HepG2 (cell line): ENCODE results near the gene RBPMS2. TPM values are rescaled to one million over a fixed set of nuclear protein-coding genes. Genes with fewer than 3 reads are reported as not detected.

Source experiments
- ATAC-seq: fragments of 200-7000 bp; cut with Tn5 transposase; 3 replicates; pipeline ENCODE4 v1.9.1; 2020; ENCODE audit warnings: mild to moderate bottlenecking, moderate library complexity
- BruUV-seq: library from RNA; stranded (reverse); fragments of 400-500 nt; replicated peaks from 2 replicates; lab custom pipeline; 2021; lab: Mats Ljungman, UMichigan
- CTCF ChIA-PET: fragments of 300-600 bp; formaldehyde crosslinking; extraction: SDS; loops from one replicate; lab custom pipeline; 2021; ENCODE audit warnings: low total read pairs, inconsistent platforms, low intra/inter-chr PET ratio; lab: Yijun Ruan, JAX
- POLR2A ChIA-PET: fragments of 350-600 bp; sonication (Branson Sonifier 250); formaldehyde crosslinking; loops from one replicate; lab custom pipeline; 2020; ENCODE audit warnings: antibody characterized with exemption, inconsistent platforms; lab: Yijun Ruan, JAX
- DNase-seq: peaks from one replicate; pipeline ENCODE4 v3.0.0-alpha.2; 2015; ENCODE audit warnings: low spot score
- FAIRE-seq: peaks from 3 replicates; lab custom pipeline; 2011; peaks lifted over from hg19 to GRCh38; lab: Jason Lieb, UNC
- H2AFZ ChIP-seq: one replicate; pipeline ENCODE4 v1.6.1; 2011; ENCODE audit warnings: low read length, inconsistent platforms
- H3K27ac ChIP-seq: fragments of 300-600 bp; 3 replicates; pipeline ENCODE4 v1.8.0; 2011; ENCODE audit warnings: mixed run types, mild to moderate bottlenecking, mixed read lengths, low read length, inconsistent platforms; ENCODE audit not compliant: insufficient read depth; ENCODE audit errors: extremely low read length
- H3K27me3 ChIP-seq, 2 experiments: fragments of 200-600 bp in 1 of 2; 2 replicates in 1 of 2; 3 replicates in 1 of 2; pipeline versions ENCODE4 v1.6.0 to v1.8.0; 2011; ENCODE audit warnings: low read length in 2 of 2, mild to moderate bottlenecking in 2 of 2, moderate library complexity in 2 of 2, inconsistent platforms in 1 of 2; ENCODE audit not compliant: insufficient read depth in 2 of 2, control insufficient read depth in 1 of 2
- H3K36me3 ChIP-seq, 2 experiments: fragments of 200-600 bp in 1 of 2; replicated peaks in 1 of 2; 2 replicates in 1 of 2; 3 replicates in 1 of 2; pipeline versions ENCODE4 v1.5.1 to v1.8.0; 2011; ENCODE audit warnings: low read length in 2 of 2, inconsistent platforms in 1 of 2; ENCODE audit not compliant: insufficient read depth in 2 of 2, control insufficient read depth in 1 of 2
- H3K4me1 ChIP-seq: 2 replicates; pipeline ENCODE4 v1.5.1; 2012; ENCODE audit warnings: low read length, inconsistent platforms; ENCODE audit not compliant: insufficient read depth
- H3K4me2 ChIP-seq: 2 replicates; pipeline ENCODE4 v1.6.0; 2011; ENCODE audit warnings: low read depth, low read length, inconsistent platforms
- H3K4me3 ChIP-seq, 3 experiments: fragments of 200-600 bp in 1 of 3; sonication (generic), shearing (Covaris generic) in 1 of 3; replicated peaks in 1 of 3; 2 replicates each; pipeline ENCODE4 v1.5.1; 2011 to 2016; ENCODE audit warnings: low read length in 3 of 3, inconsistent platforms in 2 of 3, low read depth in 2 of 3, mild to moderate bottlenecking in 2 of 3, control low read depth in 1 of 3, mixed read lengths in 1 of 3; ENCODE audit not compliant: insufficient read depth in 1 of 3
- H3K79me2 ChIP-seq: one replicate; pipeline ENCODE4 v1.6.1; 2011; ENCODE audit warnings: low read length, inconsistent platforms; ENCODE audit not compliant: insufficient read depth
- H3K9ac ChIP-seq: 2 replicates; pipeline ENCODE4 v1.6.0; 2011; ENCODE audit warnings: mild to moderate bottlenecking, low read depth, low read length, inconsistent platforms; ENCODE audit not compliant: insufficient read depth
- H3K9me3 ChIP-seq: 2 replicates; pipeline ENCODE4 v1.5.1; 2012; ENCODE audit warnings: mild to moderate bottlenecking, low read length
- H4K20me1 ChIP-seq: 2 replicates; pipeline ENCODE4 v1.6.0; 2011; ENCODE audit warnings: inconsistent platforms, mild to moderate bottlenecking, low read length, moderate library complexity; ENCODE audit not compliant: insufficient read depth
- ATF7 ChIP-seq, 2 experiments: fragments of 450-650 bp in 1 of 2; sonication (generic) in 1 of 2; formaldehyde crosslinking in 1 of 2; IDR thresholded peaks; 2 replicates each; pipeline versions ENCODE4 v1.4.0 to v1.6.1; 2016 to 2020; ENCODE audit warnings: antibody characterized with exemption in 1 of 2, mild to moderate bottlenecking in 1 of 2, missing genetic modification reagents in 1 of 2
- EP300 ChIP-seq, 3 experiments: sonication (generic) in 1 of 3; formaldehyde crosslinking in 1 of 3; IDR thresholded peaks; 2 replicates each; pipeline versions ENCODE4 v1.5.1 to v1.6.1; 2011 to 2020; ENCODE audit warnings: low read depth in 2 of 3, low read length in 2 of 3, borderline replicate concordance in 1 of 3, improper control_type of control experiment in 1 of 3, mild to moderate bottlenecking in 1 of 3, missing genetic modification reagents in 1 of 3, moderate library complexity in 1 of 3
- HOXA7 ChIP-seq: sonication (generic); formaldehyde crosslinking; IDR thresholded peaks from 2 replicates; pipeline ENCODE4 v1.8.1; 2022; ENCODE audit warnings: mild to moderate bottlenecking, missing genetic modification reagents, moderate library complexity
- PAXIP1 ChIP-seq: sonication (generic); formaldehyde crosslinking; conservative IDR thresholded peaks from 2 replicates; pipeline ENCODE4 v1.4.0; 2020; ENCODE audit warnings: mild to moderate bottlenecking, missing genetic modification reagents, moderate library complexity
- RARG ChIP-seq: sonication (generic); formaldehyde crosslinking; IDR thresholded peaks from 2 replicates; pipeline ENCODE4 v1.4.0; 2020; ENCODE audit warnings: low read depth, mild to moderate bottlenecking, missing genetic modification reagents
- SAP130 ChIP-seq: IDR thresholded peaks from 2 replicates; pipeline ENCODE4 v1.6.1; 2016; ENCODE audit warnings: low read depth
- SNAPC2 ChIP-seq: sonication (generic); formaldehyde crosslinking; IDR thresholded peaks from 2 replicates; pipeline ENCODE4 v1.8.1; 2022; ENCODE audit warnings: mild to moderate bottlenecking, missing genetic modification reagents
- SOX13 ChIP-seq, 3 experiments: fragments of 450-650 bp in 1 of 3; sonication (generic) in 1 of 3; formaldehyde crosslinking in 1 of 3; IDR thresholded peaks in 2 of 3; conservative IDR thresholded peaks in 1 of 3; 2 replicates each; pipeline versions ENCODE4 v1.5.0 to v1.6.1; 2016 to 2020; ENCODE audit warnings: antibody characterized with exemption in 1 of 3, mild to moderate bottlenecking in 1 of 3, missing compliant biosample characterization in 1 of 3, missing genetic modification reagents in 1 of 3, moderate library complexity in 1 of 3
- ZNF331 ChIP-seq: sonication (generic); formaldehyde crosslinking; IDR thresholded peaks from 2 replicates; pipeline ENCODE4 v1.4.0; 2020; ENCODE audit warnings: missing genetic modification reagents
- ZNF703 ChIP-seq: sonication (generic); formaldehyde crosslinking; IDR thresholded peaks from 2 replicates; pipeline ENCODE4 v1.5.1; 2020; ENCODE audit warnings: missing genetic modification reagents, mild to moderate bottlenecking, moderate library complexity, borderline replicate concordance
- WGBS: methylation state at CpG from one replicate; pipeline ENCODE4 v1.1.6; 2017; ENCODE audit warnings: low lambda C conversion rate; 5-methylcytosine and 5-hydroxymethylcytosine counted together
- in situ Hi-C: cut with HindIII; loops from 2 replicates; pipeline ENCODE4 v1.10.0; 2017; ENCODE audit warnings: low pct_unique_long_range_greater_than_20kb; ENCODE audit not compliant: extremely low pct_ligation_motif_present
- intact Hi-C: fragments of 100-400 bp; cut with micrococcal nuclease; formaldehyde crosslinking; loops from one replicate; pipeline ENCODE4 v1.10.0; 2022; ENCODE audit not compliant: unreplicated experiment
- polyA plus RNA-seq, 8 experiments: library from polyadenylated mRNA; depleted of rRNA in 3 of 8; stranded (reverse) in 7 of 8; unstranded in 1 of 8; fragments of >200 nt; fragmentation: Illumina TruSeq in 4 of 8; extraction: Trizol in 4 of 8; gene quantifications; 2 replicates each; pipeline versions ENCODE4 v1.2.1 to v1.2.3, GENCODE V29; 2011 to 2016; ENCODE audit warnings: low read depth in 4 of 8, missing spikeins in 1 of 8, mixed read lengths in 1 of 8; ENCODE audit not compliant: insufficient read depth in 1 of 8
- total RNA-seq, 5 experiments: library from RNA; depleted of rRNA; stranded (reverse); fragments of >200 nt; fragmentation: Illumina TruSeq; extraction: Trizol; gene quantifications; 2 replicates each; pipeline ENCODE4 v1.2.3, GENCODE V29; 2016; ENCODE audit warnings: low read depth in 1 of 5

The RBPMS2 gene
- total and polyA plus RNA-seq, 2 of the 13 experiments (the other 11 are each of a cell fraction or from before 2014, with no cell fraction given), result 0.08 TPM; not detected in 1

GRCh38 chr15:64697911-64698369 lies 77.4 kb downstream of the RBPMS2 start:
- DNase-seq (no peak), ATAC-seq (no peak), FAIRE-seq (no peak)
- WGBS, result 96% methylated on average over 3 of the region's 3 CpGs
- Histone ChIP-seq H4K20me1 (peaks cover 8% of the 10 kb centered on the region), H3K36me3 (peaks cover 0 to 8% of the 10 kb centered on the region in 2 experiments; a peak in 1 of 5 replicates), H3K9ac (no peak overlapping the region), H3K9me3 (no peaks in the 10 kb centered on the region), H3K27me3 (no peaks in the 10 kb centered on the region; a peak in 1 of 5 replicates), H3K4me3 (no peak overlapping the region), H3K4me1 (peaks cover 59% of the 10 kb centered on the region), H3K4me2 (no peak overlapping the region), H3K27ac (no peak overlapping the region), H3K79me2 (peaks cover 36% of the 10 kb centered on the region), H2AFZ (no peak overlapping the region)
- POLR2A ChIA-PET, result no interaction called here
- intact Hi-C loops, result no loop called here
- TF ChIP-seq ATF7 (IDR thresholded peaks at IDR 0.05) (0 out of 2 replicates have a peak, but pooled peaks have one; percentile 6), ATF7 (CRISPR knock-in tag; IDR thresholded peaks at IDR 0.05) (no peak), ZNF703 (CRISPR knock-in tag) (no peak), ZNF331 (no peak)
- in situ Hi-C loops, result loop anchor here (25.0 kb wide), 1 partner anchor 486 kb away; no protein-coding TSS in a partner anchor
- CTCF ChIA-PET, result no interaction called here
- no TSS peak for BruUV-seq

GRCh38 chr15:64696481-64696880 lies 78.9 kb downstream of the RBPMS2 start:
- intact Hi-C loops, result no loop called here
- BruUV-seq, result no TSS peak
- H3K27ac ChIP-seq, result no peak overlapping the region
- H3K27me3 ChIP-seq, result no peaks in the 10 kb centered on the region
- no peak for ATAC-seq
- H3K4me1 ChIP-seq, result peaks cover 54% of the 10 kb centered on the region
- no peaks in the 10 kb centered on the region for H3K9me3 ChIP-seq
- peaks cover 27% of the 10 kb centered on the region for H3K79me2 ChIP-seq
- H2AFZ ChIP-seq, result no peak overlapping the region
- peaks cover 0 to 8% of the 10 kb centered on the region in 2 experiments; a peak in 1 of 5 replicates for H3K36me3 ChIP-seq
- ChIA-PET CTCF (no interaction called here), POLR2A (interaction anchor here (1.2 kb wide), 1 partner anchor 14 kb away, joined by 3 read pairs; no protein-coding TSS in a partner anchor)
- H3K4me2 ChIP-seq, result no peak overlapping the region
- H3K9ac ChIP-seq, result no peak overlapping the region
- in situ Hi-C loops, result loop anchor here (25.0 kb wide), 1 partner anchor 484 kb away; no protein-coding TSS in a partner anchor
- DNase-seq, result no peak
- no peak for FAIRE-seq
- TF ChIP-seq SOX13 (IDR thresholded peaks at IDR 0.05), result no peak
- TF ChIP-seq SOX13 (CRISPR knock-in tag; conservative IDR thresholded peaks at IDR 0.05 in 1 of 2, IDR thresholded peaks at IDR 0.05 in 1 of 2), result no peak
- TF ChIP-seq EP300 (IDR thresholded peaks at IDR 0.05; ENCODE audit: low read depth in 2 of 2, low read length in 2 of 2), result no peak
- no peak for TF ChIP-seq EP300 (CRISPR knock-in tag; IDR thresholded peaks at IDR 0.05; ENCODE audit: borderline replicate concordance)
- no peak for TF ChIP-seq ZNF703 (CRISPR knock-in tag)
- TF ChIP-seq PAXIP1, result no peak
- TF ChIP-seq SNAPC2 (CRISPR knock-in tag), result no peak
- TF ChIP-seq RARG (CRISPR knock-in tag), result no peak
- no peak for TF ChIP-seq HOXA7 (CRISPR knock-in tag)
- no peak for TF ChIP-seq SAP130 (CRISPR knock-in tag)
- no peak overlapping the region for H3K4me3 ChIP-seq
- H4K20me1 ChIP-seq, result peaks cover 8% of the 10 kb centered on the region
- WGBS, result 94% methylated on average over 3 of the region's 3 CpGs
